ENCODE measurements around the gene ISYNA1.
"Not testable (repeated sequence)": the region's sequence is repeated elsewhere in the genome, so short reads cannot be mapped to it uniquely, and the experiment has no call there.

Gene ISYNA1

DNA sequence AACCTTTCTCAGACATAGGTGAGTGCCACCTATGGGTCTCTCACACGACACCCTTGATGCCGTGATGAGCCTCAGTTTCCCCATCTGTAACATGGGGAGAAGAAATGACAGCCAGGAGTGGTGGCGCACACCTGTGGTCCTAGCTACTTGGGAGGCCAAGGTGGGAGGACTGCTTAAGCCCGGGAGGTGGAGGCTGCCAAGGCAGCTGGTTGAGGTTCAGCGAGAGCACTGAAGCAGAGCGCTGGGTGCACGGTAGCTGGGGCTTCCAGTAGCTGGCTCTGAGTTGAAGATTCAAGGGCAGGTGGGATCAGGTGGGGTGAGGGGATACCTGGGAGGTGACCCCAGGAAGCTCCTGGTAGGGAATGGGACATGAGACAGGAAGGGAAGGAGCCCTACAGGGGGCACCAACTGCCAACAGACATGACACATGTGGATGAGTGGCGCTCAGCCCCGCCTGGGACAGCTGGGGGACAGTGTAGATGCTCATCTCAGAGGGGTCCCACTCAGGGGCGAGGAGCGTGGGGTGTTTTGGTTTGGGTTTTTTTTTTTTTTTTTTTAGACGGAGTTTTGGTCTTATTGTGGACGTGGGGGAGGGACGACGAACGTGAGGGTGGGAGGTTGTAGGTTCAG lies 25.2 kb downstream of the ISYNA1 start:
- Histone ChIP-seq H3K4me3 (ENCODE audit: low read length) (no peak overlapping the region), H3K79me1 (ENCODE audit: low read length) (no peaks in the 10 kb centered on the region), H3K9ac (ENCODE audit: low read length) (no peak overlapping the region), H3K4me2 (ENCODE audit: low read length) (no peak overlapping the region), H3K79me2 (ENCODE audit: control insufficient read depth, insufficient read depth, low read length) (no peaks in the 10 kb centered on the region), H2AK5ac (ENCODE audit: low read length) (no peak overlapping the region), H2BK5ac (ENCODE audit: low read length) (no peak overlapping the region), H3K56ac (ENCODE audit: low read length) (no peak overlapping the region), H3K23ac (ENCODE audit: low read length) (no peak overlapping the region), H3K18ac (ENCODE audit: low read length) (no peak overlapping the region), H2BK15ac (replicated peaks; ENCODE audit: low read depth) (no peak overlapping the region), H3K4me1 (ENCODE audit: control insufficient read depth, low read depth, low read length) (no peaks in the 10 kb centered on the region), H4K8ac (ENCODE audit: low read depth, low read length) (no peak overlapping the region), H4K5ac (ENCODE audit: low read length) (no peak overlapping the region), H3K4ac (ENCODE audit: low read depth, low read length) (no peak overlapping the region), H3K27ac (ENCODE audit: low read depth, low read length) (no peak overlapping the region), H3K27me3 (ENCODE audit: insufficient read depth, low read length, poor library complexity) (no peaks in the 10 kb centered on the region), H2BK120ac (ENCODE audit: low read depth, low read length) (no peak overlapping the region), H3K36me3 (ENCODE audit: control insufficient read depth, insufficient read depth, low read length) (no peaks in the 10 kb centered on the region)
- no peak for DNase-seq
- WGBS (ENCODE audit: extremely low coverage, insufficient coverage, low lambda C conversion rate): no CpG with 5 or more reads among the region's 16 CpGs

- no peak overlapping the region for H2BK5ac ChIP-seq (ENCODE audit: low read length)
- no peak overlapping the region for H3K4ac ChIP-seq (ENCODE audit: low read depth, low read length)
- H3K9ac ChIP-seq (ENCODE audit: low read length): no peak overlapping the region
- DNase-seq: peak; percentile 58
- H4K8ac ChIP-seq (ENCODE audit: low read depth, low read length): no peak overlapping the region
- no peaks in the 10 kb centered on the region for H3K79me2 ChIP-seq (ENCODE audit: control insufficient read depth, insufficient read depth, low read length)
- no peaks in the 10 kb centered on the region for H3K79me1 ChIP-seq (ENCODE audit: low read length)
- H2BK120ac ChIP-seq (ENCODE audit: low read depth, low read length): no peak overlapping the region
- H3K4me1 ChIP-seq (ENCODE audit: control insufficient read depth, low read depth, low read length): no peaks in the 10 kb centered on the region
- no peaks in the 10 kb centered on the region for H3K36me3 ChIP-seq (ENCODE audit: control insufficient read depth, insufficient read depth, low read length)
- H2BK15ac ChIP-seq (replicated peaks; ENCODE audit: low read depth): no peak overlapping the region
- no peak overlapping the region for H3K4me3 ChIP-seq (ENCODE audit: low read length)
- no peak overlapping the region for H3K4me2 ChIP-seq (ENCODE audit: low read length)
- H4K5ac ChIP-seq (ENCODE audit: low read length): no peak overlapping the region
- H3K23ac ChIP-seq (ENCODE audit: low read length): no peak overlapping the region
- H3K18ac ChIP-seq (ENCODE audit: low read length): no peak overlapping the region
- no peak overlapping the region for H3K27ac ChIP-seq (ENCODE audit: low read depth, low read length)
- no peaks in the 10 kb centered on the region for H3K27me3 ChIP-seq (ENCODE audit: insufficient read depth, low read length, poor library complexity)
- H3K56ac ChIP-seq (ENCODE audit: low read length): peak overlapping the region; percentile 17
- no CpG with 5 or more reads among the region's 10 CpGs for WGBS (ENCODE audit: extremely low coverage, insufficient coverage, low lambda C conversion rate)
- no peak overlapping the region for H2AK5ac ChIP-seq (ENCODE audit: low read length)
These were observed 29.9 kb downstream of the ISYNA1 start for GRCh38 chr19:18408053-18408476.

DNA sequence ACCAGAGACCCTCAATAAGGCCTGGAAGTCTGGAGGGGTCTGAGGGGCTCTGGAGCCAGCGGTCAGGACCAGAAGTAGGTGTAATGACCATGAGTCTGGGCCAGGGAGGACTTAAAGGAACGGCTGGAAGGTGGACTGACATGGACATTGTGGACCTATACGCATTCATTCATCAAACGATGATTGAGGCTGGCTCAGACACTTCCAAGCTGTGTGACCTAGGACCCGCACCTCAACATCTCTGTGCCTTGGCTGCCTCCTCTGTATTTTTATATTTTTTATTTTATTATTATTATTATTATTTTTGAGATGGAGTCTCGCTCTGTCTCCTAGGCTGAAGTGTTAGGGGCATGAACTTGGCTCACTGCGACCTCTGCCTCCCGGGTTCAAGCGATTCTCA lies 31.2 kb downstream of the ISYNA1 start:
- Histone ChIP-seq H2BK5ac (ENCODE audit: low read length) (no peak overlapping the region), H3K9ac (ENCODE audit: low read length) (no peak overlapping the region)

DNA sequence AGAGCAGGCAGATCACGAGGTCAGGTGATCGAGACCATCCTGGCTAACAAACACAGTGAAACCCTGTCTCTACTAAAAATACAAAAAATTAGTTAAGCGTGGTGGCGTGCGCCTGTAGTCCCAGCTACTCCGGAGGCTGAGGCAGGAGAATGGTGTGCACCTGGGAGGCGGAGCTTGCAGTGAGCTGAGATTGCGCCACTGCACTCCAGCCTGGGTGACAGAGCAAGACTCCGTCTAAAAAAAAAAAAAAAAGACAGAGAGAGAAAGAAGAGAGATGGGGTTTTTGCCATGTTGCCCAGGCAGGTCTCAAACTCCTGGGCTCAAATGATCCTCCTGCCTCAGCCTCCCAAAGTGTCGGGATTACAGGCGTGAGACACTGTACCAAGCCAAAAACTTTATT lies 32.2 kb downstream of the ISYNA1 start:
- not testable (repeated sequence) for H3K18ac ChIP-seq (ENCODE audit: low read length); H3K56ac ChIP-seq (ENCODE audit: low read length); H2BK120ac ChIP-seq (ENCODE audit: low read depth, low read length); H2AK5ac ChIP-seq (ENCODE audit: low read length); H4K5ac ChIP-seq (ENCODE audit: low read length); H2BK5ac ChIP-seq (ENCODE audit: low read length); H3K4me2 ChIP-seq (ENCODE audit: low read length); H3K4me3 ChIP-seq (ENCODE audit: low read length); H4K8ac ChIP-seq (ENCODE audit: low read depth, low read length); H3K79me1 ChIP-seq (ENCODE audit: low read length); H3K4me1 ChIP-seq (ENCODE audit: control insufficient read depth, low read depth, low read length); H3K36me3 ChIP-seq (ENCODE audit: control insufficient read depth, insufficient read depth, low read length); H3K27ac ChIP-seq (ENCODE audit: low read depth, low read length); H3K27me3 ChIP-seq (ENCODE audit: insufficient read depth, low read length, poor library complexity); DNase-seq; H2BK15ac ChIP-seq (replicated peaks; ENCODE audit: low read depth); H3K4ac ChIP-seq (ENCODE audit: low read depth, low read length); H3K9ac ChIP-seq (ENCODE audit: low read length); H3K79me2 ChIP-seq (ENCODE audit: control insufficient read depth, insufficient read depth, low read length); H3K23ac ChIP-seq (ENCODE audit: low read length)
- no CpG with 5 or more reads among the region's 11 CpGs for WGBS (ENCODE audit: extremely low coverage, insufficient coverage, low lambda C conversion rate)

More for the DNA sequence above, 31.2 kb downstream of the ISYNA1 start:
- no peak overlapping the region for H3K4me2 ChIP-seq (ENCODE audit: low read length)
- H2BK15ac ChIP-seq (replicated peaks; ENCODE audit: low read depth): no peak overlapping the region
- H3K79me2 ChIP-seq (ENCODE audit: control insufficient read depth, insufficient read depth, low read length): no peaks in the 10 kb centered on the region
- H3K56ac ChIP-seq (ENCODE audit: low read length): no peak overlapping the region
- no peak overlapping the region for H3K27ac ChIP-seq (ENCODE audit: low read depth, low read length)
- WGBS (ENCODE audit: extremely low coverage, insufficient coverage, low lambda C conversion rate): no CpG with 5 or more reads among the region's 9 CpGs
- H3K79me1 ChIP-seq (ENCODE audit: low read length): no peaks in the 10 kb centered on the region
- no peak overlapping the region for H3K23ac ChIP-seq (ENCODE audit: low read length)
- no peaks in the 10 kb centered on the region for H3K4me1 ChIP-seq (ENCODE audit: control insufficient read depth, low read depth, low read length)
- no peak overlapping the region for H3K4me3 ChIP-seq (ENCODE audit: low read length)
- H3K27me3 ChIP-seq (ENCODE audit: insufficient read depth, low read length, poor library complexity): no peaks in the 10 kb centered on the region
- no peak overlapping the region for H3K4ac ChIP-seq (ENCODE audit: low read depth, low read length)
- no peak for DNase-seq
- no peak overlapping the region for H3K18ac ChIP-seq (ENCODE audit: low read length)
- no peak overlapping the region for H4K8ac ChIP-seq (ENCODE audit: low read depth, low read length)
- no peak overlapping the region for H4K5ac ChIP-seq (ENCODE audit: low read length)
- H2BK120ac ChIP-seq (ENCODE audit: low read depth, low read length): no peak overlapping the region
- no peak overlapping the region for H2AK5ac ChIP-seq (ENCODE audit: low read length)
- H3K36me3 ChIP-seq (ENCODE audit: control insufficient read depth, insufficient read depth, low read length): no peaks in the 10 kb centered on the region

- H3K23ac ChIP-seq (ENCODE audit: low read length); H2BK15ac ChIP-seq (replicated peaks; ENCODE audit: low read depth): not testable (repeated sequence)
- no CpG with 5 or more reads among the region's 18 CpGs for WGBS (ENCODE audit: extremely low coverage, insufficient coverage, low lambda C conversion rate)
These were observed 35.3 kb downstream of the ISYNA1 start for GRCh38 chr19:18402455-18403248.

More at GRCh38 chr19:18402455-18403248, 35.3 kb downstream of the ISYNA1 start:
- not testable (repeated sequence) for H4K5ac ChIP-seq (ENCODE audit: low read length); H3K4me1 ChIP-seq (ENCODE audit: control insufficient read depth, low read depth, low read length); H2AK5ac ChIP-seq (ENCODE audit: low read length); H3K79me1 ChIP-seq (ENCODE audit: low read length); H2BK5ac ChIP-seq (ENCODE audit: low read length); H3K4ac ChIP-seq (ENCODE audit: low read depth, low read length); H3K56ac ChIP-seq (ENCODE audit: low read length); H4K8ac ChIP-seq (ENCODE audit: low read depth, low read length); H3K4me2 ChIP-seq (ENCODE audit: low read length); H3K79me2 ChIP-seq (ENCODE audit: control insufficient read depth, insufficient read depth, low read length); H3K4me3 ChIP-seq (ENCODE audit: low read length); H3K18ac ChIP-seq (ENCODE audit: low read length); H3K36me3 ChIP-seq (ENCODE audit: control insufficient read depth, insufficient read depth, low read length); H2BK120ac ChIP-seq (ENCODE audit: low read depth, low read length); H3K27ac ChIP-seq (ENCODE audit: low read depth, low read length); H3K27me3 ChIP-seq (ENCODE audit: insufficient read depth, low read length, poor library complexity); H3K9ac ChIP-seq (ENCODE audit: low read length); DNase-seq
